SK-N-MC (cell line): ENCODE measurements around the gene MBOAT7.

Experiments used
- EZH2 ChIP-seq: fragments of 200-600 bp; sonication (generic); IDR thresholded peaks from one replicate; pipeline ENCODE4 v1.6.1; 2017; ENCODE audit warnings: antibody characterized with exemption
- FOXP2 ChIP-seq: optimal IDR thresholded peaks from 2 replicates; pipeline ENCODE3; 2011; ENCODE audit warnings: mild to moderate bottlenecking, moderate library complexity; ENCODE audit not compliant: insufficient read depth; ENCODE audit errors: extremely low read length, control extremely low read depth
- POLR2AphosphoS5 ChIP-seq: IDR thresholded peaks from 2 replicates; pipeline ENCODE4 v1.6.1; 2012; ENCODE audit warnings: mild to moderate bottlenecking, low read depth, low read length, borderline replicate concordance

GRCh38 chr19:54149021-54149812, 40.2 kb downstream of the MBOAT7 start:
- TF ChIP-seq EZH2, result no peak
- TF ChIP-seq POLR2AphosphoS5, result no peak
- no peak for TF ChIP-seq FOXP2
